ENCODE data around the gene ZNF207.

ZNF207 gene

GRCh38 chr17:32320847-32321246 is 29.1 kb upstream of the ZNF207 start:
- no peak for TF ChIP-seq ZFP30 (CRISPR knock-in tag; IDR thresholded peaks at IDR 0.05)
- no peak for TF ChIP-seq CREB5 (CRISPR knock-in tag; IDR thresholded peaks at IDR 0.05; ENCODE audit: low read depth)
- no peak for TF ChIP-seq ZC3H10 (CRISPR knock-in tag; IDR thresholded peaks at IDR 0.05)
- no peak for TF ChIP-seq RARB (CRISPR knock-in tag; IDR thresholded peaks at IDR 0.05)
- no peak for ATAC-seq

GRCh38 chr17:32323046-32323445 is 26.9 kb upstream of the ZNF207 start:
- TF ChIP-seq OSR1 (CRISPR knock-in tag; IDR thresholded peaks at IDR 0.05): no peak
- TF ChIP-seq ZNF8 (CRISPR knock-in tag; IDR thresholded peaks at IDR 0.05): no peak
- no peak for TF ChIP-seq CSRNP3 (CRISPR knock-in tag; IDR thresholded peaks at IDR 0.05)
- no peak for TF ChIP-seq ESRRG (CRISPR knock-in tag; IDR thresholded peaks at IDR 0.05)
- no peak for TF ChIP-seq TSHZ2 (CRISPR knock-in tag; IDR thresholded peaks at IDR 0.05)
- no peak for TF ChIP-seq CSDC2 (CRISPR knock-in tag; IDR thresholded peaks at IDR 0.05)
- TF ChIP-seq GLIS3 (CRISPR knock-in tag; IDR thresholded peaks at IDR 0.05): no peak
- TF ChIP-seq ZNF70 (CRISPR knock-in tag; IDR thresholded peaks at IDR 0.05): no peak
- TF ChIP-seq ZFP30 (CRISPR knock-in tag; IDR thresholded peaks at IDR 0.05): no peak
- no peak for TF ChIP-seq SNAI2 (CRISPR knock-in tag; IDR thresholded peaks at IDR 0.05)
- no peak for TF ChIP-seq CREB5 (CRISPR knock-in tag; IDR thresholded peaks at IDR 0.05; ENCODE audit: low read depth)
- TF ChIP-seq ISL1 (CRISPR knock-in tag; IDR thresholded peaks at IDR 0.05): no peak
- no peak for ATAC-seq

GRCh38 chr17:32323811-32324491 is 26.0 kb upstream of the ZNF207 start:
- TF ChIP-seq RARB (CRISPR knock-in tag; IDR thresholded peaks at IDR 0.05): no peak
- no peak for TF ChIP-seq ZNF8 (CRISPR knock-in tag; IDR thresholded peaks at IDR 0.05)
- no peak for TF ChIP-seq TSHZ2 (CRISPR knock-in tag; IDR thresholded peaks at IDR 0.05)
- no peak for TF ChIP-seq ZC3H10 (CRISPR knock-in tag; IDR thresholded peaks at IDR 0.05)
- no peak for TF ChIP-seq TOX (CRISPR knock-in tag; IDR thresholded peaks at IDR 0.05; ENCODE audit: borderline replicate concordance)
- no peak for TF ChIP-seq GLIS3 (CRISPR knock-in tag; IDR thresholded peaks at IDR 0.05)
- no peak for TF ChIP-seq TCF4 (CRISPR knock-in tag; IDR thresholded peaks at IDR 0.05; ENCODE audit: borderline replicate concordance)
- no peak for TF ChIP-seq ESRRG (CRISPR knock-in tag; IDR thresholded peaks at IDR 0.05)
- TF ChIP-seq OSR1 (CRISPR knock-in tag; IDR thresholded peaks at IDR 0.05): no peak
- TF ChIP-seq PATZ1 (CRISPR knock-in tag; IDR thresholded peaks at IDR 0.05; ENCODE audit: borderline replicate concordance): no peak
- TF ChIP-seq ISL1 (CRISPR knock-in tag; IDR thresholded peaks at IDR 0.05): no peak
- no peak for TF ChIP-seq ZFP30 (CRISPR knock-in tag; IDR thresholded peaks at IDR 0.05)
- TF ChIP-seq POU6F1 (CRISPR knock-in tag; IDR thresholded peaks at IDR 0.05; ENCODE audit: borderline replicate concordance, low read depth): no peak
- TF ChIP-seq CREB5 (CRISPR knock-in tag; IDR thresholded peaks at IDR 0.05; ENCODE audit: low read depth): no peak
- peak; percentile 73 for ATAC-seq
